Sigmoid colon (tissue), 4 donors: Measurements from ENCODE around the gene CIDEB.

ENCODE experiments used
- CTCF ChIP-seq, 4 experiments: fragments of 450-650 bp in 3 of 4; fragments of 200-600 bp in 1 of 4; IDR thresholded peaks; one replicate each; pipeline ENCODE4 v1.5.1; 2016 to 2019; ENCODE audit warnings: antibody characterized with exemption in 4 of 4, mild to moderate bottlenecking in 3 of 4, moderate library complexity in 2 of 4
- EP300 ChIP-seq, 4 donors: sonication (generic); formaldehyde crosslinking; IDR thresholded peaks; one replicate each; pipeline ENCODE4 v1.6.1; 2017; ENCODE audit warnings: antibody characterized with exemption in 4 of 4
- POLR2A ChIP-seq, 2 donors: fragments of 450-650 bp; IDR thresholded peaks; one replicate each; pipeline ENCODE4 v1.6.1; 2016; ENCODE audit warnings: antibody characterized with exemption in 2 of 2, mild to moderate bottlenecking in 2 of 2, moderate library complexity in 2 of 2
- POLR2AphosphoS5 ChIP-seq, 4 donors: sonication (generic); formaldehyde crosslinking; IDR thresholded peaks; one replicate each; pipeline ENCODE4 v1.6.1; 2017; ENCODE audit warnings: antibody characterized with exemption in 4 of 4

- TF ChIP-seq POLR2A (IDR thresholded peaks at IDR 0.05): no peak
- TF ChIP-seq EP300 (IDR thresholded peaks at IDR 0.05): no peak
- TF ChIP-seq CTCF (IDR thresholded peaks at IDR 0.05): no peak
- TF ChIP-seq POLR2AphosphoS5 (IDR thresholded peaks at IDR 0.05): peak in 2 of 4 donors; percentile 22 to 57
Measured at GRCh38 chr14:24312736-24313507, 5.1 kb upstream of the CIDEB start.
